RWPE2 (cell line): Measurements from ENCODE around the gene CBX4.

Experiments used
- ATAC-seq: fragments of 200-7000 bp; cut with Tn5 transposase; 3 replicates; pipeline ENCODE4 v1.9.1; 2021; ENCODE audit warnings: low read depth
- DNase-seq: peaks from one replicate; pipeline ENCODE4 v3.0.0-alpha.2; 2020; ENCODE audit warnings: low spot score
- H3K27ac ChIP-seq: fragments of 450-650 bp; 2 replicates; pipeline ENCODE4 v1.5.1; 2017; ENCODE audit warnings: mild to moderate bottlenecking; ENCODE audit not compliant: poor library complexity, severe bottlenecking
- H3K27me3 ChIP-seq: fragments of 250-450 bp; sonication (Bioruptor Pico); 2 replicates; pipeline ENCODE4 v1.5.1; 2021; ENCODE audit warnings: mild to moderate bottlenecking, moderate library complexity; ENCODE audit not compliant: insufficient read depth, poor library complexity, severe bottlenecking
- H3K36me3 ChIP-seq: fragments of 250-450 bp; sonication (Bioruptor Pico); 2 replicates; pipeline ENCODE4 v1.5.1; 2020; ENCODE audit warnings: low read depth, mild to moderate bottlenecking, moderate library complexity
- H3K4me1 ChIP-seq: fragments of 250-450 bp; sonication (Bioruptor Pico); 2 replicates; pipeline ENCODE4 v1.5.1; 2021; ENCODE audit warnings: mild to moderate bottlenecking, moderate library complexity; ENCODE audit not compliant: insufficient read depth, poor library complexity, severe bottlenecking
- H3K4me3 ChIP-seq: fragments of 250-450 bp; sonication (Bioruptor Pico); 2 replicates; pipeline ENCODE4 v1.5.1; 2021; ENCODE audit warnings: mild to moderate bottlenecking, moderate library complexity; ENCODE audit not compliant: severe bottlenecking
- H3K9me3 ChIP-seq: fragments of 250-450 bp; sonication (Bioruptor Pico); 2 replicates; pipeline ENCODE4 v1.5.1; 2021; ENCODE audit warnings: mild to moderate bottlenecking, moderate library complexity; ENCODE audit not compliant: severe bottlenecking
- TF ChIP-seq, protein P1 (sequence below): fragments of 450-650 bp; IDR thresholded peaks from one replicate; pipeline ENCODE4 v1.5.1; 2017; ENCODE audit warnings: mild to moderate bottlenecking, moderate library complexity; ENCODE audit not compliant: poor library complexity, severe bottlenecking

The CBX4 gene

DNA sequence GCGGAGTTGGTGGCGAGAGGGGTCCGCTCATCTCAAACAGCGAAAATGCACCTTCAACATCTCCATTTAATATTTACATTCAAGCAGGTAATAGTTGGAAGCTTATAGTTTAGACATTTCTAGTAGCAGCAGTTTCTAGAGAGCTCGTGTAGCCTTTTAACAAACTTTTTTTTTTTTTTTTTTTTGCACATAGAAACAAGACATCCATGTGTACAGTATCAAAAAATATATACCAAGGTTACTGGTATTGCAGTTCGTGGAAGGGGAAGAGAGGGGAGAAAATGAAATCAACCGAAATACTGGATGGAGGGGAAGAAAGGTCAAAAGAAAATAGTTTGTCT is 6.2 kb downstream of the CBX4 start:
- Histone ChIP-seq H3K4me3 (no peak overlapping the region), H3K36me3 (peaks cover 47% of the 10 kb centered on the region), H3K27me3 (no peaks in the 10 kb centered on the region), H3K27ac (no peak overlapping the region), H3K9me3 (no peaks in the 10 kb centered on the region), H3K4me1 (peaks cover 7% of the 10 kb centered on the region)
- DNase-seq = no peak
- no peak for ATAC-seq
- TF ChIP-seq, protein P1, sequence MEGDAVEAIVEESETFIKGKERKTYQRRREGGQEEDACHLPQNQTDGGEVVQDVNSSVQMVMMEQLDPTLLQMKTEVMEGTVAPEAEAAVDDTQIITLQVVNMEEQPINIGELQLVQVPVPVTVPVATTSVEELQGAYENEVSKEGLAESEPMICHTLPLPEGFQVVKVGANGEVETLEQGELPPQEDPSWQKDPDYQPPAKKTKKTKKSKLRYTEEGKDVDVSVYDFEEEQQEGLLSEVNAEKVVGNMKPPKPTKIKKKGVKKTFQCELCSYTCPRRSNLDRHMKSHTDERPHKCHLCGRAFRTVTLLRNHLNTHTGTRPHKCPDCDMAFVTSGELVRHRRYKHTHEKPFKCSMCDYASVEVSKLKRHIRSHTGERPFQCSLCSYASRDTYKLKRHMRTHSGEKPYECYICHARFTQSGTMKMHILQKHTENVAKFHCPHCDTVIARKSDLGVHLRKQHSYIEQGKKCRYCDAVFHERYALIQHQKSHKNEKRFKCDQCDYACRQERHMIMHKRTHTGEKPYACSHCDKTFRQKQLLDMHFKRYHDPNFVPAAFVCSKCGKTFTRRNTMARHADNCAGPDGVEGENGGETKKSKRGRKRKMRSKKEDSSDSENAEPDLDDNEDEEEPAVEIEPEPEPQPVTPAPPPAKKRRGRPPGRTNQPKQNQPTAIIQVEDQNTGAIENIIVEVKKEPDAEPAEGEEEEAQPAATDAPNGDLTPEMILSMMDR = no peak

DNA sequence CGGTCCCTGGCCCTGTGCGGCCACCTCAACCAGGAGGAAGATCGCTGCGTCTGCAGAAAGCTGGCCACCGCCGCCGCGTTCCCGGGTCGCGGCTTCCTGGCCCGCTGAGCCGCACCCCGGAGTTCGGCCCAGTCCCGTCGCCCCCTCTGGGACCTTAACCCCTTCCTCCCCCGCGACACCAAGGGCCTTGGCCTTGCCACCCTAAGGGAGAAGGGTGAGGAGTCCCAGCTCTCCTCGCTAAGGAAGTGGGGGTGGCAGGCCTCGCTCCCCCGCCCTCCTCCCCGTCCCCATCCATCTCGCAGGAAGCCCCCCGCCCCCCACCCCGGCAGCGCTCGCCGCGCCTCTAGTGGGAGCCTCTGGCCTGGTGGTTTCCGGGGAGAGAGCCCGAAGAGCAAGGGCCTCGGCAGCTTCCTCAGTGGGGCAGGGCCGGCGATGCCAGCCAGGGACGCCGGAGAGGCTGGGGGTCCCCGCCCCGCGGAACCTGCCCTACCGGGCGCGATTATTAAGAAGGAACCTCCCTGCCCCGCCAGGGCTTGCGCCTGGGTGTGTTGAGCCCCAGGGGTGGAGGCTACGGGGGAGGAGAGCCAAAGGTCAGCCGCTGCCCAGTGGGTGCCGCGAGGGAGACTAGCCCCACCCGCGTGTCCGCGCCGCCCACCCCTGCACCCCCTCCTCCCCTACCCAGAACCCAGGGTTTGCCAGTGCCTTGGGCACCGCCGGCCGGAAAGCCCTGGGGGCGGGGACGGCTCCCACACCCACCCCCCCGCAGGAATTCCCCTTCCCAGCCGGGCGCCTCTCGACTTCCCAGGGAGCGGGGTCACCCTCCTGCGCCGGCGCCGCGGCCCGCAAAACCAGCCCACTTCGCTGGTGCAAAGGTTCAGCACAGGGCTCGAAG is 6.8 kb downstream of the CBX4 start:
- no peak for ATAC-seq

DNA sequence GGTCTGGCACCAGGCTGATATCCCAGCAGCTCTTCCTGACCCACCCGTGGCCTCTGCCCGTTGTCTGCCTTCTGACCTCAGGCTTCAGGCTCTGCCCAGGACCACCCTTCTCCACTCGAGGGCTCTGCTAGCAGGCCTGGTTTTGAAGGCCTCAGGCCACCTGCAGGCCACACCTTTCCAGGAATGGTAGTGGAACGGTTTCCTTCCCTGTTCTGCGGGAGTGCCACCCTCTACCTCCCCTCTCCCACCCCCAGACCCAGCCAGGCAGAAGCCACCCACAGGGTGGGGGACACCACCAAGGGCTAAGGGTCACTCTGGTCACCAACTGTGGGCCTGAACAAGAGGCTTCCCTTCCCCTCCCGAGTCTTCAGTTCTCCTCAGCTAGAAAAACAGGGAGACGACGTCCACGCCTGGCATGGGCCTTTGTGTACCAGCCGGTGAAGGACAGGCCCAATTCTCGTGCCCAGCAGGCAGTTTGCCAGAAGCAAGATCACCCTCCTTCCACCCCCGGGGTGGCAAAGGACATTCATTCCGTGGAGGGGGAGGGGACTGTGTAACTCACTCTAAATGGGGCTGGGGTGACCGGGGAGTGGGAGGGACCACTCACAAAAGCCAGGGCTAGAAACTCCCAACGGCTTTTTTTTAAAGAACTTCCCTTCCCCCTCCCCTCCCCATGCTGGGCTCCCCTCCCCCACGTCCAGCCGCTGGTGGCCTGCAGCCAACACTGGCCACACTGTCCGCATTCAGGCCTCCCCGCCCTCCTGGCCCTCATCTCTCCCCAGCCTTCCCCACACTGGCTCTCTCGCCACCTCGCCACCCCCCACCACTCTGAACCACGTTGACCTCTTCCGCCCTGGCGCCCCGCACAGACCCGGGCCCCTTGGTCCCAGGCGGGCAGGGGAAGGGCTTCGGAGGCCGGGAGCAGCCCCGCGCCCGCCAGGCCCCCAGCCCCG is 7.7 kb downstream of the CBX4 start:
- H3K27me3 ChIP-seq = no peaks in the 10 kb centered on the region
- TF ChIP-seq, protein P1 = no peak
- H3K27ac ChIP-seq = no peak overlapping the region
- H3K4me1 ChIP-seq = peaks cover 5% of the 10 kb centered on the region
- no peak for DNase-seq
- no peak overlapping the region for H3K4me3 ChIP-seq
- peaks cover 34% of the 10 kb centered on the region for H3K36me3 ChIP-seq
- ATAC-seq = no peak
- no peaks in the 10 kb centered on the region for H3K9me3 ChIP-seq

More for the DNA sequence above, 6.8 kb downstream of the CBX4 start:
- H3K27me3 ChIP-seq = no peaks in the 10 kb centered on the region
- no peak overlapping the region for H3K4me3 ChIP-seq
- peaks cover 41% of the 10 kb centered on the region for H3K36me3 ChIP-seq
- no peak for DNase-seq
- no peaks in the 10 kb centered on the region for H3K9me3 ChIP-seq
- peaks cover 7% of the 10 kb centered on the region for H3K4me1 ChIP-seq
- TF ChIP-seq, protein P1 = no peak
- no peak overlapping the region for H3K27ac ChIP-seq

DNA sequence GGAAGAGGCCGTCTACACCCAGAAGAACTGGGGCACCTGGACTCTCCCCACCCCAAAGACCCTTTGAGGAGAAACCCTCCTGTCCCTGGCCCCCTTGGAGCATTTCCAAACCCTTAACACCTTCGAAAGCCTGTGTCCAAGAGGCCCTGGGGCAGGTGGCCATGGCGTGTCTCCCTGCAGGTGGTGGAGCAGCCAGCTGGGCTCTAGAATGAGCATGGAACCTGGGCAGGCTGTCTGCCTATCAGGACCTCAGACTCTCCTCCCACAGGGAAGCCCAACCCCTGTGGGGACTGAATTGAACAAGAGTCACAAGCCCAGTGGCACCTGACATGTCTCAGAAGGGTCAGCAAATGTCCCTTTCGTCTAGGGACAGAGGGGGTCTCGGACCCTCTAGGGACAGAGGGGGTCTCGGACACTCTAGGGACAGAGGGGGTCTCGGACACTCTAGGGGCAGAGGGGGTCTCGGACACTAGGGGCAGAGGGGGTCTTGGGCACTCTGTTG is 8.4 kb downstream of the CBX4 start:
- no peaks in the 10 kb centered on the region for H3K9me3 ChIP-seq
- ATAC-seq (peak; percentile 37; the same call in 1 of the 3 replicates), DNase-seq (no peak)
- H3K36me3 ChIP-seq = peaks cover 27% of the 10 kb centered on the region
- H3K4me3 ChIP-seq = no peak overlapping the region
- TF ChIP-seq, protein P1 = no peak
- H3K27ac ChIP-seq = no peak overlapping the region
- H3K4me1 ChIP-seq = no peaks in the 10 kb centered on the region
- no peaks in the 10 kb centered on the region for H3K27me3 ChIP-seq
